BLaER1 treated with 17β-estradiol and CSF1 and Interleukin-3, amounts not matched to agents 10 nM and 100 nM (cell line): ENCODE data around the gene NR2F6.

Experiments
- H3K27ac ChIP-seq, 11 experiments: shearing (Covaris generic); formaldehyde crosslinking; 2 replicates each; pipeline ENCODE4 v1.8.1; 2022
- H3K27me3 ChIP-seq, 11 experiments: shearing (Covaris generic); formaldehyde crosslinking; 2 replicates each; pipeline ENCODE4 v1.8.1; 2022
- H3K36me3 ChIP-seq, 11 experiments: shearing (Covaris generic); formaldehyde crosslinking; 2 replicates each; pipeline ENCODE4 v1.8.1; 2022
- H3K4me1 ChIP-seq, 10 experiments: shearing (Covaris generic); formaldehyde crosslinking; 2 replicates each; pipeline ENCODE4 v1.8.1; 2022
- H3K4me2 ChIP-seq, 11 experiments: shearing (Covaris generic); formaldehyde crosslinking; 2 replicates each; pipeline ENCODE4 v1.8.1; 2022
- H3K4me3 ChIP-seq, 10 experiments: shearing (Covaris generic); formaldehyde crosslinking; 2 replicates each; pipeline ENCODE4 v1.8.1; 2022
- H3K9ac ChIP-seq, 11 experiments: shearing (Covaris generic); formaldehyde crosslinking; 2 replicates each; pipeline ENCODE4 v1.8.1; 2022
- H3K9me3 ChIP-seq, 11 experiments: shearing (Covaris generic); formaldehyde crosslinking; replicated peaks in 1 of 11; 2 replicates each; pipeline ENCODE4 v1.8.1; 2022
- H4K20me1 ChIP-seq, 11 experiments: shearing (Covaris generic); formaldehyde crosslinking; 2 replicates each; pipeline ENCODE4 v1.8.1; 2022
- Cebpa-rat ChIP-seq, 11 experiments: shearing (Covaris generic); IDR thresholded peaks; 2 replicates each; pipeline ENCODE4 v1.8.1; 2022

NR2F6 gene

DNA sequence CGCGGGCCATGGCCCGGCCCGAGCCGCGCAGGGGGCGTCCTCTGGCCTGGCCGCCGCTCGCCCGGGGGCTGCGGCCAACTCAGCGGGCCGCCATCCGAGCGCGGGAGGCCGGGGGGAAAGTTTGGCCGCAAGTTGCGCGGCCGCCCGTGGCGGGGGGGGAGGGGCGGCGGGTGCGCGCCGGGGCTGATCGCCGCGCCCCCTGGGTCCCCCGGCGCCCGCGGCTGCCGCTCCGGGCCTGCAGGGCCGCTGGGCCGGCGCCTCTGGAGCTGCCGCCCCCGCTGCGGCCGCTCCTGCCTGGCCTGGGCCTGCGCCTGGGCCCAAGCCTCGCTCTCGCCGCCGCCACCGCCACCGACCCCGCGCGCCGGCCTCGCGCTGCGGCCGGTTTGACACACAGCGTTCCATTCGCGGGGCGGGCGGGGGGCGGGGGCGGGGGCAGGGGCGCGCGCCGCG lies at the start of gene NR2F6:
Gene NR2F6, minus strand, starts transcription at position 385 of the 450 bp plus-strand sequence. CDS start 699 bp downstream, outside the sequence.
- no peak for TF ChIP-seq Cebpa-rat (IDR thresholded peaks at IDR 0.05)
- Histone ChIP-seq H3K27me3 (no peaks in the 10 kb centered on the region), H3K9ac (peak within 1 kb of the TSS; percentile 84 to 91 (median 87)), H3K36me3 (peaks cover 0 to 10% (median 3%) of the 10 kb centered on the region in 11 experiments; a peak in 10 of 22 replicates), H4K20me1 (peaks cover 18 to 46% (median 34%) of the 10 kb centered on the region in 11 experiments; a peak in 21 of 22 replicates), H3K4me1 (peaks cover 37 to 68% (median 55%) of the 10 kb centered on the region in 10 experiments), H3K4me2 (peak within 1 kb of the TSS; percentile 93 to 100 (median 99)), H3K9me3 (no peaks in the 10 kb centered on the region), H3K27ac (peak within 1 kb of the TSS; percentile 78 to 92 (median 88)), H3K4me3 (peak within 1 kb of the TSS; percentile 79 to 98 (median 90))

DNA sequence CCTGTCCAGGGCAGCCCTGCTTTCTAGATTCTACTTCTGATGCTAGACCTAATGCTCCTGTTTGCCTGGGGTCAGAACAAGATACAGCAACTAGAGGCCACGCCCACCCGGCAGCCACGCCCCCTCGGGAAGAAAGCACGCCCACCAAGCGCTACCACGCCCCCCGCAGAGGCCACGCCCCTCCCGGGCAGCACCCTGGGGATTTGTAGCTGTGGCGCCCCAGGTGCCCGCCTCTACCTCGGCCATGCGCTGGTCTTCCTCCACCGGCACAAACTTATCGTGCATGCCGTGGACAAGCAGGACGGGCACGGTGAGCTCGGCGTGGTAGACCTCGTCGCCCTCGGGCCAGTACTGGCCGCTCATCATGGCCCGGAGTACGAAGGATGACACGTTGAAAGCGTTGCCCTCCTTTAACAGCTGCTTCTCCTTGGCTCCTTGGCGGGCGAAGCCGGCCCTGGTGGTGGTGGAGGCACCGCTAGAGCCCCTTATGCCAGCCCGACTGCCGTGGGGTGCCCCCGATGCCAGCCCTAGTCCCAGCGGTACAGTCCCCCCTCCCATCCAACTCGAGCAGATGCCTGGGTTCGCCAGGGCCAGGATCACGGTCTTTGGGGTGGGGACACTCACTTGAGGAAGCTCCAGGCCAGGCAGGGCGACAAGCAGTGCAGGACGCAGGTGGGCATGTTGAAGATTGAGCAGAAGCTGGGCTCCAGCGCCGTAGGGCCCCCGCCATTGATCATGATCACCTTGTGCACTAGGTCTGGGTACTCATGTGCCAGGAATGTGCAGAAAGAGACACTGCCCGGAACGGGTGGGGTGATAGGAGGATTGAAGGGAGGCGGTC lies 48.6 kb upstream of the NR2F6 start:
- H3K9me3 ChIP-seq: peaks cover 6 to 24% (median 14%) of the 10 kb centered on the region in 11 experiments; a peak in 21 of 22 replicates
- H3K9ac ChIP-seq: peak overlapping the region in 4 of 11 experiments; percentile 41 to 55 (median 48); a peak in 5 of 22 replicates
- peaks cover 0 to 17% (median 0%) of the 10 kb centered on the region in 11 experiments; a peak in 8 of 22 replicates for H4K20me1 ChIP-seq
- H3K27me3 ChIP-seq: no peaks in the 10 kb centered on the region
- H3K4me3 ChIP-seq: peak overlapping the region in 4 of 10 experiments; percentile 34 to 52 (median 39); a peak in 4 of 20 replicates
- H3K27ac ChIP-seq: peak overlapping the region in 3 of 11 experiments; percentile 21 to 31 (median 26); a peak in 1 of 22 replicates
- TF ChIP-seq Cebpa-rat (IDR thresholded peaks at IDR 0.05): no peak
- H3K4me2 ChIP-seq: peak overlapping the region in 9 of 11 experiments; percentile 54 to 90 (median 70); a peak in 19 of 22 replicates
- H3K36me3 ChIP-seq: peaks cover 30 to 53% (median 46%) of the 10 kb centered on the region in 11 experiments
- peaks cover 12 to 55% (median 34%) of the 10 kb centered on the region in 10 experiments for H3K4me1 ChIP-seq

DNA sequence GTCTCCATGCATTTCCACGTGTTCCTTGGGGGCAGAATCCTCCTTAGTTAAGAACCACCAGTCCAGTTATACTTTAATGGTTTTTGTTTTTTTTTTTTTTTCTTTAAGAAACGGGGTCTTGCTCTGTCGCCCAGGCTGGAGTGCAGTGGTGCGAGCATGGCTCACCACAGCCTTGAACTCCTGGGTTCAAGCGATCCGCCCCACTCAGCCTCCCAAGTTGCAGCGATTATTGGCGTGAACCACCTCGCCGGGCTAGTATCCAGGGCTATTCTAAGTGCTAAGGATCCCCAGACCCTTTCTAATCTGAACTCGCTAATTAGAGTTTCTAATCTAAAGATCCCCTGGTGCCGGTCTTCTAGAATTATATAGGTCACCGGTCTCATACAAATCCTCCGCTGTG lies 47.9 kb upstream of the NR2F6 start:
- Histone ChIP-seq H3K9ac (peak overlapping the region in 7 of 11 experiments; percentile 18 to 61 (median 46); a peak in 9 of 22 replicates), H3K27ac (peak overlapping the region in 5 of 11 experiments; percentile 21 to 31 (median 26); a peak in 5 of 22 replicates), H3K36me3 (peaks cover 25 to 47% (median 39%) of the 10 kb centered on the region in 11 experiments), H4K20me1 (peaks cover 0 to 17% (median 0%) of the 10 kb centered on the region in 11 experiments; a peak in 7 of 22 replicates), H3K27me3 (no peaks in the 10 kb centered on the region), H3K4me1 (peaks cover 12 to 55% (median 35%) of the 10 kb centered on the region in 10 experiments), H3K4me3 (peak overlapping the region in 4 of 10 experiments; percentile 34 to 52 (median 39); a peak in 6 of 20 replicates), H3K4me2 (peak overlapping the region in 10 of 11 experiments; percentile 39 to 90 (median 69); a peak in 19 of 22 replicates), H3K9me3 (peaks cover 6 to 19% (median 12%) of the 10 kb centered on the region in 11 experiments; a peak in 21 of 22 replicates)
- no peak for TF ChIP-seq Cebpa-rat (IDR thresholded peaks at IDR 0.05)

GRCh38 chr19:17292301-17293074 lies 46.8 kb upstream of the NR2F6 start:
- Histone ChIP-seq H3K9ac (peak overlapping the region; percentile 66 to 85 (median 81); a peak in 21 of 22 replicates), H3K27ac (peak overlapping the region in 10 of 11 experiments; percentile 44 to 85 (median 80); a peak in 20 of 22 replicates)

GRCh38 chr19:17289489-17289888 lies 43.8 kb upstream of the NR2F6 start:
- H4K20me1 ChIP-seq: peaks cover 0 to 27% (median 10%) of the 10 kb centered on the region in 11 experiments; a peak in 15 of 22 replicates
- no peak overlapping the region for H3K27ac ChIP-seq
- no peak overlapping the region for H3K4me3 ChIP-seq
- peaks cover 0 to 5% (median 0%) of the 10 kb centered on the region in 11 experiments; a peak in 3 of 22 replicates for H3K9me3 ChIP-seq
- no peak for TF ChIP-seq Cebpa-rat (IDR thresholded peaks at IDR 0.05)
- H3K4me1 ChIP-seq: peaks cover 6 to 29% (median 22%) of the 10 kb centered on the region in 10 experiments
- no peaks in the 10 kb centered on the region for H3K27me3 ChIP-seq
- peaks cover 14 to 40% (median 30%) of the 10 kb centered on the region in 11 experiments for H3K36me3 ChIP-seq
- H3K4me2 ChIP-seq: peak overlapping the region in 3 of 11 experiments; percentile 5 to 55 (median 22); a peak in 2 of 22 replicates
- H3K9ac ChIP-seq: no peak overlapping the region

More at GRCh38 chr19:17292301-17293074, 46.8 kb upstream of the NR2F6 start:
- peak overlapping the region; percentile 83 to 96 (median 93) for H3K4me2 ChIP-seq
- H3K27me3 ChIP-seq: no peaks in the 10 kb centered on the region
- peaks cover 18 to 36% (median 28%) of the 10 kb centered on the region in 11 experiments for H3K36me3 ChIP-seq
- peaks cover 12 to 55% (median 37%) of the 10 kb centered on the region in 10 experiments for H3K4me1 ChIP-seq
- no peak for TF ChIP-seq Cebpa-rat (IDR thresholded peaks at IDR 0.05)
- peaks cover 0 to 17% (median 0%) of the 10 kb centered on the region in 11 experiments; a peak in 7 of 22 replicates for H4K20me1 ChIP-seq
- peaks cover 0 to 8% (median under 1%) of the 10 kb centered on the region in 11 experiments; a peak in 6 of 22 replicates for H3K9me3 ChIP-seq
- H3K4me3 ChIP-seq: peak overlapping the region; percentile 57 to 81 (median 71)

DNA sequence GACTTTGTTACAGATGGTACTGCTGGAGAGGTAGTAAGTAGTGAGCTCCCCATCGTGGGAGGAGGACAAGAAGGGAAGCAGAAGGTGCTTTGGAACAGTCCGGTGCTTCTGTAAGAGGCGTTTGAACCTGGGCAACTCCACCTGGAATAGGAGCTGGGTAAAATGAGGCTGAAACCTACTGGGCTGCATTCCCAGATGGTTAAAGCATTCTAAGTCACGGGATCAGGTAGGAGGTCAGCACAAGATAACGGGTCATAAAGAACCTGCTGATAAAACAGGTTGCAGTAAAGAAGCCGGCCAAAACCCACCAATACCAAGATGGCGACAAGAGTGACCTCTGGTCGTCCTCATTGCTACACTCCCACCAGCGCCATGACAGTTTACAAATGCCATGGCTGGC lies 41.0 kb upstream of the NR2F6 start:
- Histone ChIP-seq H3K9me3 (no peaks in the 10 kb centered on the region), H3K27me3 (no peaks in the 10 kb centered on the region), H3K4me2 (no peak overlapping the region), H3K4me1 (peaks cover 1 to 23% (median 16%) of the 10 kb centered on the region in 10 experiments; a peak in 19 of 20 replicates), H4K20me1 (peaks cover 0 to 40% (median 26%) of the 10 kb centered on the region in 11 experiments; a peak in 19 of 22 replicates), H3K36me3 (peaks cover 11 to 50% (median 42%) of the 10 kb centered on the region in 11 experiments; a peak in 21 of 22 replicates), H3K27ac (no peak overlapping the region), H3K9ac (no peak overlapping the region), H3K4me3 (no peak overlapping the region)
- no peak for TF ChIP-seq Cebpa-rat (IDR thresholded peaks at IDR 0.05)

DNA sequence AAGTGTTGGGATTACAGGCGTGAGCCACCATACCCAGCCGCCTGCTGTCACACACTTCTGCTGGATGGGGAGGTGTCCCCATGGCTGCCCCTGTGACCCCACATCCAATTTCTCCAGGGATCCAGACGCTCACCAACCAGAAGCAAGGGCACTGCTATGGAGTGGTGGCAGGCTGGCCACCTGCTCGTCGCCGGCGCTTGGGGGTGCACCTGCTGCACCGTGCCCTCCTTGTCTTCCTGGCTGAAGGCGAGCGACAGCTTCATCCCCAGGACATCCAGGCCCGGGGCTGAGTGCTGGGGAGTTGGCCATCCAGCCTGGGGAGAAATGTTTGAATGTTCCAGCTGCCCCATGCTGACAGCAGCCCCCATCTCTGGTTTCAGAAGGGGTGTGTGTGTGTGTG lies 40.5 kb upstream of the NR2F6 start:
- Histone ChIP-seq H3K36me3 (peaks cover 11 to 50% (median 42%) of the 10 kb centered on the region in 11 experiments; a peak in 21 of 22 replicates), H4K20me1 (peaks cover 0 to 40% (median 26%) of the 10 kb centered on the region in 11 experiments; a peak in 19 of 22 replicates), H3K4me2 (no peak overlapping the region), H3K4me3 (no peak overlapping the region), H3K4me1 (peaks cover 2 to 24% (median 18%) of the 10 kb centered on the region in 10 experiments), H3K27ac (no peak overlapping the region), H3K9me3 (no peaks in the 10 kb centered on the region), H3K27me3 (no peaks in the 10 kb centered on the region), H3K9ac (no peak overlapping the region)
- TF ChIP-seq Cebpa-rat (IDR thresholded peaks at IDR 0.05): no peak
